SU-DHL-6 (cell line): ENCODE results near the gene PDZD4.

Experiments
- EZH2phosphoT487 ChIP-seq: fragments of 200-600 bp; sonication (generic), shearing (Covaris generic); conservative IDR thresholded peaks from 2 replicates; pipeline ENCODE4 v1.6.1; 2018; ENCODE audit warnings: mild to moderate bottlenecking, antibody characterized with exemption, low read length, moderate library complexity, mixed read lengths
- TF ChIP-seq, protein P1 (sequence below): fragments of 200-600 bp; sonication (generic); IDR thresholded peaks from one replicate; pipeline ENCODE4 v1.5.1; 2017; ENCODE audit warnings: antibody characterized with exemption, mild to moderate bottlenecking, low read length, moderate library complexity; ENCODE audit not compliant: insufficient read depth, poor library complexity, severe bottlenecking

DNA sequence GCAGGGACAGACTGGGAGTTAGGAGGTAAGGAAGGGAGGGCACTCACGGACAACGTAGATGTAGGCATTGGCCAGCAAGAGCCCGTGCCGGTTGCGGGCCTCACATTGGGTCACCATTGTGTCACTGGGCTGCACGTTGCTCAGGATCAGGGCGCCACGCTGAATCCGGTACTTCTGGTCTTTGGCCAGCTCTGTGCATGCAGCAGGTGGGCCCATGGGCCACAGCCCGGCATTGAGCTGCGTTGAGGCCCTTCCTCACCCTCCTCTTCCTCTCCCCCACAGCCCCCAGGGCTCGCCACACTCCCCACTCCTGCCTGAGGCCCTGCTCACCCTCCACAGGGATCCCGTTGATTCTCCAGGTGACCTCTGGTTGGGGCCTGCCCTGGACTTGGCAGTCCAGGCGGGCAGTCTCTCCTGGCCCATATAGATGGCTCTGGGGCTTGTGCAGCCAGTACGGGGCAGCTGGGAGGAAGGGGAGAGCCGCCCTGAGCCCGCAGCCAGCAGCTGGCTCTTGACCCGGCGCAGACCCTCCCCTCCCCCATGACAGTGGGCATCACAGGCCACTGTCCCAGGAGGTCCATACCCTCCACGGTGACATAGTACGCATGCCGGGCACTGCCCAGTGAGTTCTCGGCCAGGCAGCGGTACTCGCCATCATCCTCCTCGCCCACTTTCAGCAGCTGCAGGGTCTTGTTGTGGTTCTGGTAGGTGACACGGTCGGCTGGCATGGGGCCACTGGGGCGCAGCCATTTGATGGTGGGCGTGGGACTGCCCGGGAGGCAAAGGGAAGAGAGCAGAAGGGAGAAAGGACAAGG lies 39.3 kb upstream of the PDZD4 start:
- TF ChIP-seq, protein P1, sequence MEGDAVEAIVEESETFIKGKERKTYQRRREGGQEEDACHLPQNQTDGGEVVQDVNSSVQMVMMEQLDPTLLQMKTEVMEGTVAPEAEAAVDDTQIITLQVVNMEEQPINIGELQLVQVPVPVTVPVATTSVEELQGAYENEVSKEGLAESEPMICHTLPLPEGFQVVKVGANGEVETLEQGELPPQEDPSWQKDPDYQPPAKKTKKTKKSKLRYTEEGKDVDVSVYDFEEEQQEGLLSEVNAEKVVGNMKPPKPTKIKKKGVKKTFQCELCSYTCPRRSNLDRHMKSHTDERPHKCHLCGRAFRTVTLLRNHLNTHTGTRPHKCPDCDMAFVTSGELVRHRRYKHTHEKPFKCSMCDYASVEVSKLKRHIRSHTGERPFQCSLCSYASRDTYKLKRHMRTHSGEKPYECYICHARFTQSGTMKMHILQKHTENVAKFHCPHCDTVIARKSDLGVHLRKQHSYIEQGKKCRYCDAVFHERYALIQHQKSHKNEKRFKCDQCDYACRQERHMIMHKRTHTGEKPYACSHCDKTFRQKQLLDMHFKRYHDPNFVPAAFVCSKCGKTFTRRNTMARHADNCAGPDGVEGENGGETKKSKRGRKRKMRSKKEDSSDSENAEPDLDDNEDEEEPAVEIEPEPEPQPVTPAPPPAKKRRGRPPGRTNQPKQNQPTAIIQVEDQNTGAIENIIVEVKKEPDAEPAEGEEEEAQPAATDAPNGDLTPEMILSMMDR: no peak
- TF ChIP-seq EZH2phosphoT487: no peak
